Hematopoietic multipotent progenitor cell (in vitro differentiated cells): ENCODE measurements around the gene ADIRF. TPM values are rescaled to one million over a fixed set of nuclear protein-coding genes. Genes with fewer than 3 reads are reported as not detected.

Experiments
- DNase-seq, 3 donors: peaks; one replicate each; pipeline ENCODE4 v3.0.0-alpha.2; 2011 to 2015; ENCODE audit warnings: low read depth in 2 of 3, low spot score in 2 of 3
- total RNA-seq: library from RNA; depleted of rRNA; stranded (reverse); fragments of >200 nt; gene quantifications from one replicate; pipeline ENCODE4 v1.2.3, GENCODE V29; 2012

ADIRF gene
- total RNA-seq, 1 donor, result not detected

DNA sequence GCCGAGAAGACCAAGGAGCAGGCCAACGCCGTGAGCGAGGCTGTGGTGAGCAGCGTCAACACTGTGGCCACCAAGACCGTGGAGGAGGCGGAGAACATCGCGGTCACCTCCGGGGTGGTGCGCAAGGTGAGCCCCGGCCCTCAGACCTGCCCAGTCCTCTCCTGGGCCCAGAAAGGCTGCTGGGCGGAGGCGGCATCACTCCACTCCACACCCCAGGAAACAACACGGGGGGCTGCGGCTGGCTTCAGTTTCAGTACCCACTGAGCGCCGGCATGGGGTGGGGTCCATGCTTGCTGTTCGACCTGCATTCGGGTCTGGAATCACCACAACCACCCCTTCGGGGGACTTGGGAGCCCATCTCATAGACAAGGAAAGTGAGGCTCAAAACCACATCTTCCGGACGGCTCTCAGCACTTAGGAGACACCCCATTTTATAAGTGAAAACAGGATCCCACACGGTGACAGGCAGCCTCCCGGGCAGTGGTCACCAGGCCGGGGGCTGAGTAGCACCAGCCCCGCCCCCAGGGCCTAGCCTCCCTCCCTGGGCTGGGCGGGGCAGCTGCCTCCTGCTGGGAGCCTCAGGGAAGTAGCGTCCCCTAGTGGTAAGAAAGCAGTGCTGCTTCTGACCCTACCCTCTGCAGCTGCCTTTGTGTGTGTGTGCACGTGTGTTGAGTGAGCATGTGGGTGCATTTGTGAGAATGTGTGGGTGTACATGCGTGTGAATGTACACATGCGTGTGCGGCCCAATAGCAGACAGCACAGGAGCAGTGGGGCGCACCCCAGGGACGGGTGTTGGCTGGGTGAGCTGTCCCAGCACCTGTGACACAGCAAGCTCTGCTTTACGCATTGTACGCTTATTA is 8.0 kb upstream of the ADIRF start:
- peak in 2 of 3 donors; percentile 36 to 47 for DNase-seq

DNA sequence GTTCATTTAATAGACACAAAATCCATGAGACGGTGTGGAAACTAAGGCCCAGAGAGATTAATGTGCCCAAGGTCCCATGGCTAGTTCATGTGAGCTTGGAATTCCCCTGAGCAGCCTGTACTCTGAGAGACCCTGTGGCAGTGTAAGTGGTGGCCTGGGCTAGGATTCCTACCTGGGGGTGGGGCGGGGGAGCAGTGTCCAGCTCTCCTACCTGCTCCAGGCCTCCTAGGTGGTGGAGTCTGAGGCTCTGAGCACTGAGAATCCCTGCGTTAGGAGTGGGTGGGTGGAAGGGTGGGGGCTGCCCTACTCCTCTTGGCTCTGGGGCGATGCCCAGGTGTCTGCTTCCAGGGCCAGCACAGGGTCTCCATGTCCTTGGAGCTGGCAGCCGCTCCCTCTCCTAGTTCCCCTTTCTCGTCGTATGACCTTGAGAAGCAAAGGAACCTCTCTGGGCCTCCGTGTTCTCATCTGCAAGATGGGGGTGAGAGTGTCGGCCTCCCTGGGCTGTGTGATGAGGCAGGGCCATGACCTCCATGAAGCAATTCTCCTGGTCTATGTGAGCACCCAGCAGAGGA is 7.3 kb upstream of the ADIRF start:
- DNase-seq, result no peak

DNA sequence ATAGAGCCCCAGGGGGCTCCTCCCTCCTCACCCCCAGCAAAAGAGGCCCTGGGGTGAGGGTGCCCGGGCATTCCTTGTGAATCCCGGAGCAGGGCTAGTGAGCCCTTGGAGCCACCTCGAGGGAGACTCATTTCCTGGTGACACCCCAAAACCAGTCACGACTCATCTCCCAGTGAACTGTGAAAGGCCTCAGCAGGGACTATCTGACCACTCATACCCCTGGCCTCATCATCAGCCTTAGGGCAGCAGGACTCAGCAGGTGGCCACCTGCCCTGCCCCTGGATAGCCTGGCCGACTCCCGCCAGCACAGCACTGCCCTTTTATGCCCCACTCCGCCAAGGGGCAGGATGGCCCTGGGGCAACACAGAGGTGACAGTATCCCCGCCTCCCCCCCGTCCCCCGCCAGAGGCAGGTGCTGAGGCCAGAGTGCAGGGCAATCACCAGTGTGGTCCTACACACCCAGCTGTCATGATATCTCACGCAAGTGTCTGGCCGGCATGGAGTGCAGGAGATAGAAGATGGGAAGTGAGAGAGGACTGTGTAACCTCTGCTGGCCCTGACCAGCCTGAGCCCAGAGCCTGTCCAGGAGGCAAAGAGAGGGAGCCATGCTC is 6.7 kb upstream of the ADIRF start:
- no peak for DNase-seq

DNA sequence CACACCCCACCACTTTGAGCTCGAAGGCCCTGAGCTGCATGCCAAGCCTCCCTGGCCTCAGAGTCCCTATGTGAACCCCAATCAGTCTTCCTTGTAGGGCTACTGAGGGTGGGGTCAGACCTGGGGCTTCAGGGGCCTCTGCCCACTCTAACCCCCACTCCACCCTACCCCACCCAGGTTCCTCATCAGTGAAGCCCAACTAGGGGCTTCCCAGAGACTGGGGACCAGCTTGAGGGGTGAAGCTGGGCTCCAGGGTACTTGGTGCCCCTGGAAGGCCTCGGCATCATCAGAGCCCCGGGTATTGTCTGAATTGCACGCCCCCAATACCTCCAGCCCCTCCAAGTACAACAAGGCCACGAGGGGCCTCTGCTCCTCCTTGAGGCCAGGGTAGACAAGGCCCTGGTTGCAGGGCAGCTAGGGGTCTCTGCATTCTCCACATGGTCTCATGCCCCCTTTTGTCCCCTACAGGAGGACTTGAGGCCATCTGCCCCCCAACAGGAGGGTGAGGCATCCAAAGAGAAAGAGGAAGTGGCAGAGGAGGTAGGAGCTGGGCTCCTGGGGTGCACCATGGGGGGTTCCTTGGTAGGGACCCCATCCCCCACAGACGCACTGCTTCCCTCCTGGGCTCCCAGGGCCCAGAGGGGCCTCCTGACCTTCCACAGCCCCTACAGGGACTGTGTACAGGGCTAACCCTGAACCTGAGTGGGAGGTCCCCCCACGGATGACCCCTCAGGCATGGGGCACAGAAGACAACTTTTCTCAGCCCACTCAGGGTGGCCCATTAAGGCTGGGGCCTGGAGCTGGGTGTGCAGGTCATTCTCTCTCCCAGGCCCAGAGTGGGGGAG is 5.9 kb upstream of the ADIRF start:
- DNase-seq, result peak in 1 of 3 donors; percentile 34

DNA sequence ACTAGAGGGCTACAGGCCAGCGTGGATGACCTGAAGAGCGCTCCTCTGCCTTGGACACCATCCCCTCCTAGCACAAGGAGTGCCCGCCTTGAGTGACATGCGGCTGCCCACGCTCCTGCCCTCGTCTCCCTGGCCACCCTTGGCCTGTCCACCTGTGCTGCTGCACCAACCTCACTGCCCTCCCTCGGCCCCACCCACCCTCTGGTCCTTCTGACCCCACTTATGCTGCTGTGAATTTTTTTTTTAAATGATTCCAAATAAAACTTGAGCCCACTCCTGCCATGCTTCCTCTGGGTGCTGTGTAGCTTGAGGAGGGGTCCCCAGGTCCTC is 5.3 kb upstream of the ADIRF start:
- DNase-seq, result no peak

DNA sequence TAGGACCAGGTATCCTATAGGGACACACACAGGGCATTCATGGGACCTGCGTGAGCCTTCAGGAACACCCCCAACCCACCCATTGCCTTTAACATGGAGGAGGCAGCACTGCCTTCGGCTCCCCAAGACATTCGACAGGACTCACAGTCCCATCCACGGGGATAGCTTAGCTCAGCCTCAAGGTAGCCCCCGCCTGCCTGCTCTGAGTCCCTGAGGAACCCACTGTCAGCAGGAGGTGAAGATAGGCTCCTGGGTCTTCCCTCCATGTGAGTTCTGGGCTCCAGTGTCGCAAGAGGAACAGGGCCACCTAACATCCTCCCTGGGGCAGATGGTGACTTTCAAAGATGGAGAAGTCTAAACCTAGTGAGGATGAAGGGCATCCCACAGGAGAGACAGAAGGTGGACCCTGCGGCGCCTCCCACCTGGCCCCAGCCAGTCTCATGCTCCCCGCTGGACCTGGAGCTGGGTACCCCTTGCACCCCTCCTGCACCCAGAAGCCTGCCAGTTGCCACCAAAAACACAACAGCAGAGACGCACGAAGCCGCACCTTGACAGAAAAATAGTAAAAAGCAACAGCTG is 4.9 kb upstream of the ADIRF start:
- DNase-seq, result no peak

DNA sequence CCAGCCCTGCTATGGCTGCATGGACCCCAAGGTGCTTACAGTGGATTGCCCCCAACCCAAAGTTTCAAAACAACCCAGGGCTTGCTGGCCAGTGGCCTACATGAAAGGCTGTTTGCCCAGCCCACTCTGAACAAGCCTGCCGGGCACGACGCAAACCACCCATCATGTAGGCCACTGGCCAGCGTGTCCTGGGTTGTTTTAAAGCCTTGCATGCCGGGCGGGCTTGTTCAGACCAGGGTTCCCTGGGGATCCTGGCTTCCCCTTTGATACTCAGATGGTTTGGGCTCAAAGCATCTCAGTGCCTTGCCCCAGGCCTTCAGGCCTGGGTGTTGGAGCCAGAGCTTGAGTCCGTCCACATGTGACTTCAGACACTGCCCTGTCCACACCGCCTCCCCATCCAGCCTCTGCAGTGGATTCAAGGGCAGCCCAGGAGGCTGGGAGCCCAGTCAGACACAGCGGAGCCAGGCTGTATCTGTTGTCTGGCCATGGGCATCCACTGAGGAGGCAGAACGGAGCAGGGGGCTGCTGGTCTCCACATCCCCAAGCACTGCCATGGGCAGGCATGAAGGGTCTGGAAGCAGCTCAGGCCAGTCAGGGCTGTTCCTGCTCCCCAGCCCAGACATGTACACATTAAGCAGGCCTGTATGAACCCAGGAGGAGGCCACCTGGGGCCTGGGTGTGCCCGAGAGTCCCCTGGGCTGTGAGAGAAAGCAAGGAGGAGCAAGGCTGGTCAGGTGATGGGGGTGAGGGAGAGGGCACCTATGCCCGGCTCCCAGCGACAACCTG is 4.0 kb upstream of the ADIRF start:
- DNase-seq, result no peak

DNA sequence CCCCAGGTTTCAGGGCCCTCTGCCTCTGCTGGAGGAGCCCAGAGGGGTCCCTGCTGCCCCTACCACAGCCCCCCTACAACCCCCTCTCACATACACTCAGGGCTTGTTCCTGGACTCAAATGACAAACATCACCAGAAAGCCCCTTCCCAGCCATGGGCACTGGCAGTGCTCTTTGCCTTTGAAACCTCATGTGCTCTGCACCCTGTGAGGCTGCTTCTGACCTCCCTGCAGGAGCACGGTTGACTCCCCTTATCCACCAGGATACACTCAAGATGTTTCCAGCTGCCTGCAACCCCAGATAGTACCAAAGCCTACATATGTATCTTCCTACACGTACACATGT is 3.5 kb upstream of the ADIRF start:
- no peak for DNase-seq

DNA sequence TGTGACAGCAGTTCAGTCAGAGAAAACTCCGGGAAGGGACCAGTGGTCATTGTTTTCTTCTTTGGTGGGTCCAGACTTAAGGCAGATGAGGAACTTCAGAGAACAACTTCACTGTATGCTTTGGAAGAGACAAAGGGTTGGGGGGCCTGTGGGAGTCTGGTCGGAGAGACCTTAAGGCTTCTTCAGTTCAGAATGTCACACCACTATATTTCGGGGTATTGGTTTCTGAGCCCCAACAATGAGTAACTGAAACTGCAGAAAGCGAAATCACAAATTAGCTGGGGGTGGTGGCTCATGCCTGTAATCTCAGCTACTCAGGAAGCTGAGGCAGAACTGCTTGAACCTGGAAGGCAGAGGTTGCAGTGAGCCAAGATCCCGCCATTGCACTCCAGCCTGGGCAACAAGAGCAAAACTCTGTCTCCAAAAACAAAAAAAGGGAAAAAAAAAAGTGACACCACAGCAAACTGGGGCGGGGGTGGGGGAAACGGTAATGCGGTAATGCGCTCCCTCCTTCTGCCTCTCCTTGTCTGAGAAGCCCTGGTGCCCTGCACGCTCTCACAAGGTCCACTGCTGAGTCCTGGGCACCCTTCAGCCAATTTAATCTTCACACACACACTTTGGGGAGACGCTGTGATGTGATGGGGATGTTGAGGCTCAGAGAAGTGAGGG is 2.2 kb upstream of the ADIRF start:
- peak in 1 of 3 donors; percentile 23 for DNase-seq

DNA sequence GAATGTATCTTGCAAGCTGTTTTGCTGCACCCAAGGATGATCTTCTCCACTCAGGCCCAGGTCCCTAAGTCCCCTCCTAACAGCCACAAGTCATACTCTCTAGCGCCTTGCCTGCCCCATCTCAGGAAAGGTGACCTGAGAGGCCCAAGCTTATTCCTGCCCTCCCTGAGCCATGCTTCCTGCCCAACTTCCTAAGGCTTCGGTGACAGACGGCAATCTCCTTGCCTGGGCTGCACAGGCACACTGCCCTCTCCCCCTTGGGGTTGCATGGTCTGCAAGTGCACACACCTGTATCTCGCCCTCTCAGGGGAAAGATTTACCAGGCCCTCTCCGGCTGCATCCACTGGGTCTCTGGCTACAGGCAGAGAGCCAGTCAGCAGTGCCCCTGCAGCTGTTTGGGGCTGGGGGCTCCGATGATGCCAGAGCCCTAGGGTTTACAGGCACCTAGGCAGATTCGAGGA is 771 bp upstream of the ADIRF start:
- DNase-seq, result no peak

DNA sequence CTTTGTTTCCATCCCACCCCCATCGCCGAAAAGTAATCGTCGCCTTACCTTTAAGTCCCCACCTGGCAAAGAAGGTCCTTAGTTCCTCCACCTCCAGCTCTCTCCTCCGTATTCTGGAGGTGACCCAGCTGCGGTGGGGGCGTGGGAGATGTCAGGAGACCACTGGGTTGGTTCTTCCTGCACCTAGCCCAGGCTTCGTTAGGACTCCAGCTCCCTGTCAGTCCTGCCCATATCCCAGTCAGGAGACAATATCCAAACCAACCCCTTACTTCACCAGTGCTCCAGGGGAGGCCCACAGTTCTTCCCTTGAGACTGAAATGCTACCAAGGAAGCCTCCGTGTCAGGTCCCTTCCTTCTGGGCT is 693 bp downstream of the ADIRF start:
- no peak for DNase-seq

DNA sequence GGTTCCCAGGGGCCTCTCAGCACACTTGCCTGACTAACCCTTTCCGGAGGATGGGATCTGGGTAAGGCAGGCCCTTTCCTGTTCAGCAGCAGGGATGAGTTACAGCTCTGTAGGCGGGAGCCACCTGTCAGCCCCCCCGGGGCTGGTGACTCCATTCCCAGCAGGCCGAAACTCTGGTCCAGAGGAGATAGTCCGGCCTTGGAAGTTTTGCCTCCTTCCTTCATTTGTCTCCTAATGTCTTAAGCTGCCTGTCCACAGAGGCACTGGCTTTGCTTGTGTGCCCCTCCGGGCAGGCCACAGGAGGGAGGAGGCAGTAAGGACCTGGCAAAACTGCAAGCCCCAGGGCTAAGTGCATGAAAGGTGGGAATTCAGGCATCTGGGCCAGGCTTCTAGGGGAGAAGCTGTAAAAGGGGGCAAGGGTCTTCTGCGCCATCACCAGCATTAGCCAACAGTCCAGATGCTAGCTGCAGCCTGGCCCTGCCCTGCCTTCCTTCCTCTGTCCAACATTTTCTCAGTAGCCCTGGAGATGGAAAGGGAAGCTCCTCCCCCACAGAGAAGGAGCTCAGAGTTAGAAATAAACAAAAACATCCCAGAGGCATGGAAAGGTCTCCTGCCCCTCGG is 1.2 kb downstream of the ADIRF start:
- DNase-seq, result no peak

DNA sequence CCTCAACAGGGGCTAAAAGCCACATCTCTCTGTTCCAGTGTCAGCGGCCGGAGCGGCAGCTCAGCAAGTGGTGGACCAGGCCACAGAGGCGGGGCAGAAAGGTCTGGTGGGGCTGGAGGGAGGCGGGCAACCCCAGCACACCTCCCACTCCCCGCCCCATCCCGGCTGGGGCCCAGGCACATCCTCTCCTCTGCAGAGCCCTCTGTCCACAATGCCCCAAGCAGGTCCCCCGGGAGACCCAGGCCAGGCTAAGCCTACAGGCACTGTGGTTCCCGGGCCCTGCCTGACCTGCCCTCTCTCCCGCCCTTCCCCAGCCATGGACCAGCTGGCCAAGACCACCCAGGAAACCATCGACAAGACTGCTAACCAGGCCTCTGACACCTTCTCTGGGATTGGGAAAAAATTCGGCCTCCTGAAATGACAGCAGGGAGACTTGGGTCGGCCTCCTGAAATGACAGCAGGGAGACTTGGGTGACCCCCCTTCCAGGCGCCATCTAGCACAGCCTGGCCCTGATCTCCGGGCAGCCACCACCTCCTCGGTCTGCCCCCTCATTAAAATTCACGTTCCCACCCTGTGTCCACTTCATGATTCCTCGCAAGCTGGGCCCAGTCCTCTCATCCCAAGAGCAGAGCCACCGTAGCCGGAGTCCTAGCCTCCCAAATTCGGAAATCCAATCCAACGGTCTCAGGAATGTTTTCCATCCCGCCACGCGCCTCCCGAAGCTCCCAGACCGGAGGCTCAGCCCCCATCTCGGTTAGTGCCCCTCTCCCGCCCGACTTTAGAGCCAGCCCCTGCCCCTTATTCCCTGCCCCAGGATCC is 2.1 kb downstream of the ADIRF start:
- no peak for DNase-seq

DNA sequence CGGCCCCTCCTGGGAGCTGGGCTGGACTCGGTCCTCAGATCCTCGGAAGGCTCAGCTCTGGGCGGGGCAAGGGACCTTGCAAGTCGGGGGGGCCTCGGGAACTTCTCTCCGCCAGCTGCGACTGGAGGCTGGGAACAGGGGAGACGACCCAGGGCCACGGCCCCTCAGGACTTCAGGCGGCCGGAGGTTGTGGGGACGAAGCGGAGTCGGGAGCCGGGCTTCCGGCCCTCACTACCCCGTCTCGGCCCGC is 2.6 kb downstream of the ADIRF start:
- no peak for DNase-seq

DNA sequence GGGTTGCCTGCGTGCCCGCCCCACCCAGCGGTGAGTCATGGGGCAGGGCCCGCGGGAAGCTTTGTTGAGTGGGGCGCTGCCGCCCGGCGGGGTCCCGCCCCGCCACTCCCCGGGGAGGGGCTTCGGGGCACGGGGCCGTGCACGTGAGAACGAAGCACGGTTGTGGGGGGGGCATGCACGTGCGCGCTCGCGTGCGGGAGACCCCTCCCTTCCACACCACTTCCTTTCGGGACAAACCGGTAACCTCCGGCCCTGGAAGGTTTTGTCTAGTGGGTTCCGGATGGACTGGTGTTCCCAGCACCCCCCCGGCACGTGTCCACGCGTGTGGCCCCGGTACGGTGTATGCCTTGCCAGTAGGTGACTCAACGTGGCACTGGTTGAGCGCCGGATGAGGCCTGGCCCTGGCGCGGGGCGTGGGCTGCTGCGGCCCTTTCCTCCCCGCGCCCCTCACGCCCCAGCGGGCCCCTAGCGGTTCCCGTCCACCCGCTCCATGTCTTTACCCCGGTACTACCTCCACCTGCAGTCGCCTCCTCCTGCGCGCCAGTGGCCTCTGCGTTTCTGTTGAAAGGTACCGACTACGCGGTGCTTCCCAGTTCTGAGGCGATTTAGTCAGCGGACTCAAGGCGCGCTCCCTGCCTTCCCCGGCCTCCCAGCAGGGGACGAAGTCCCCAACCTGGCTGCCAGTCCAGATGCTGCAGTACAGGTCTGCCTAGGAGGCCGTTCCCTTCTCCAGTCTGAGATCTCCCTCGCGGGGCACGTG is 3.1 kb downstream of the ADIRF start:
- DNase-seq, result peak; percentile 87 to 92 (median 88)

DNA sequence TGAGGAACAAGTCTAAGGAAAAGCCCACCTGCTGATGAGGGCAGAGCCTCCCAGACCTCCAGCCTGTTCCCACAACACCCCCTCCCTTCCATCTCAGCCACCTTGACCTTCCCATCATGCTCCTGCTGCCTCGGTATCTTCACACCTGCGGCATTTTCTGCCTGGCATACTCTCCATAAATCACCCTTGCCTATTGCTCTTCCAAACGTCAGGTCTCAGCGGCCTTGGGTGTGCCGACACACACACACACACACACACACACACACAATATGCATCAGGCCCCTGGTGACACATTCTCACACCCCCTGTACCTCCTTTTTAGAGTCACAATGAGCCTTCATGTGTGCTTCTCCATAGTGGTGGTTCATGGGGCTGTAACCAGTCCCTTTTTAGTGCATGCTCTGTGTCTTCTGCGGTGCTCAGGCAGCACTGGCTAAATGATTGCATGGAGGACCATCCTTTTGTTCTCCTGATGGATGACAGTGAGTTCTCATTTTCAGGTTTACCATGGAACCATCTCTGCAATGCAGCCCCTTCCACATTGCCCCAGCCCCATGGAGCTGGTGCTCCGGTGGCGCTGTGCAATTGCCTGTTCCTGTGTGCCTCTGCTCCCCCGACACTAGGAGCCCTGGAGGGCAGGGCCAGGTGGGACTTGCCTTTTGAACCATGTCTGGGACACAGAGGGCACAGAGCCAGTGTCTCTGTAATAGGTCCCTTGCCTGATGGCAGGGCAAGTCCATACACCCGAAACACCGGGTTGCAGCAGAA is 4.5 kb downstream of the ADIRF start:
- DNase-seq, result no peak

DNA sequence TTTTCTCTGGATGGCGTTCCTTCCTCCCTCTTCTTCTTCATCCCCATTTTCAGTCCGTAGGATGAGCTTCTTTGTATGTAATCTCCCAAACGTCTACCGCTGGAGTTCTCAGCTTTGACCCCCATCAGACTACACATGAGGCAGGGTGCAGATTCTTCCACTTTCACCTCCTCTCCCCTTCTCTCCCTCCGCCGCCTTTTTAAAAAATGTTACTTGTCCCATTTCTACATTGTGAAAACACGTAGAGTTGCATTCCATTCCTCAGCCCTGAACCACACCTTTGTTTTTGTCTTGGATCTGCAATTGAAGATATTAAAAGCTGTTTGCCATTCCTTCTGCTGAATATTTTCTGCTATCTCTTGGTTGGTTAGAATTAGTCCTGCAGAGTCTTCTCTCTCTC is 6.2 kb downstream of the ADIRF start:
- DNase-seq, result no peak
